ENCODE results near the gene ATP10A. TPM values are rescaled to one million over a fixed set of nuclear protein-coding genes. Genes with fewer than 3 reads are reported as not detected.

Gene ATP10A
- 16.5 and 29.7 TPM in 2 replicates for total RNA-seq

DNA sequence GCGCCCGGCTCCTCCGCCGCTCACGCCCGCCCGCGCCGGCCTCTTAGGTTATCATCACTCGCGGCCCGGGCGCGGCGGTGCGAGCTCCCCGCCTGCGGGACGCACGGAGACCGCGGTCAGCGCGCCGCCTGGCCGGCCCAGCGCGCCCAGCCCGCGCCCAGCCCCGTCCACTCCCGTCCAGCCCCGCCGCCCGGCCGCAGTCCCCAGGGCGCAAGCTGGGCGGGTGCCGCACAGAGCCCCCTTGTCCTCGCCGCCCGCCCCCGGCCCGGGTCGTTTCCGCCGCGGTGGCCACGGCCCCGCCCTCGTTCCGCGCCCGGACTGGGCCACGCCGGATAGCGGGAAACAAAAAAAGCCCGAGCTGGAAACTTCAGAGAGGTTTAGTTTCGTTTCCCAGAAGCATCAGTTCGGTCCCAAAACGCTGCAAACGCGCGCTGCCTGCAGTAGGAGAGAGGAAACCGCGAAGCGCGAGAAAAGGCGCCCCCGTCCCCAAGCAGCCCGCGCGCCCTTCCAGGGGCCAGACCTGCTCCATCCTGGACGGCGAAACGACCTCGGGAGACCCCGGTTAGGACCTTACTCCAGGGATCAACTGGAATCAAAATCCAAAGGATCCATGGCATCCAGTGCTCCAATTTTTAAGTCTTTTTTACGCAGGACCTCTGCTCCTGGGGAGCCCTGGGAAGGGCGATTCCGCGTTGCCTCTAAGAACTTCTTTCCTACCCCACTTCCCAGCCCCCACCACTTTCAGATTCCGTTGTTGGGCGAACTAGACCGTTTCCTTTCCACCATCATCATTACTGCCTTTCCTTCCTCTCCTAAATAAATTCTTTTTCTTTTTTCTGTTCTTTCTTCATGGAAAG lies at the start of gene ATP10A:
TSS of gene ATP10A (minus strand) at position 217 of the 857 bp plus-strand sequence. CDS start 231 bp downstream, outside the sequence.
- DNase-seq (ENCODE audit: low read depth), result no peak

- DNase-seq (ENCODE audit: low read depth), result no peak
Observed at GRCh38 chr15:25912035-25912434, 48.9 kb upstream of the ATP10A start.

GRCh38 chr15:25910832-25911231 lies 47.7 kb upstream of the ATP10A start:
- DNase-seq (ENCODE audit: low read depth), result no peak

GRCh38 chr15:25909806-25910205 lies 46.7 kb upstream of the ATP10A start:
- DNase-seq (ENCODE audit: low read depth), result no peak

DNA sequence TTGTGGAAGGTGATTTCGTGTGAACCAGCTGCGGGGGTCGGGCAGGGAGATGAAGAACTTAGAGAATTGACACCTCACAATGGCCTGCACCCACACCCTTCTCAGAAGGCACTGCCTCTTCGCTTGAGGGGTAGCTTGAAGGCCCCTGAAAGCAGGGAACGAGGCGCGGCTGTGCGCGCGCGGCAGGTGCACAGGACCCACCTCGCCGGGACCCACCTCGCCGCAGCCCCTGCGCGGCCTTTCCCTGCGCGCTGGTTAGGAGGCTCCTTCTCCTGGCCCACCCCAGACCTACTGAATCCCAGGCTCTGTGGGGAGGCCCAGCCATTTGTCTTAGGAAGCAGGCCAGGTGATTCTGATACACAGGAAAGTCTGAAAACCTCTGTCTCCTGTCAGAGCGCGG lies 46.2 kb upstream of the ATP10A start:
- no peak for DNase-seq (ENCODE audit: low read depth)

- peak; percentile 91 for DNase-seq (ENCODE audit: low read depth)
Observed at GRCh38 chr15:25905140-25905539, 42.0 kb upstream of the ATP10A start.

DNA sequence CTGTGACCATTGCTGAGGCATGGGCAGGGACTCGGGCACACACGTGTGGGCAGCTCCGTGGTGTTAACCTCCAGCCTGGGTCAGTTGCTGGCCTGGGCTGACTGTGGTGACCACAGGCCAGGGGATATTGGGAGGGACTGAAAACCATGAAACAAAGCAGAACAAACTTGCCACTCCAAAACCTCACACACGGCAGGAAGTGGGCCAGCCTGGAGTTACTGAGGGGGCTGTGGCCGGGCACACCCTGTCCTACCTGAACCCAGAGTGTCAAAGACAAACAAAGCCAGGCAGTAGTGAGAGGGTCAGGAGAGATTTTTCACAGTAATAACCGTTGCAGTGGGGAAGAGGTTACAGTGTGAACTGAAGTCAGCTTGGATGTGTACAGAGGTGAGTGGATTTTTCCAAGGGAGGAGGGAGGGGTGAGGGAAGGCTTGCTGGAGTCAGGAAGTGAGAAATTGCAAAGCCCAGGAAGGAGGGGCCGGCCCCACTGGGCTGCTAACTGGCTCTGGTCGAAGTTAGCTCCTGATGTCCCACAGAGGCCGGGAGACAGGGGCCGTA lies 40.0 kb upstream of the ATP10A start:
- peak; percentile 75 for DNase-seq (ENCODE audit: low read depth)

DNA sequence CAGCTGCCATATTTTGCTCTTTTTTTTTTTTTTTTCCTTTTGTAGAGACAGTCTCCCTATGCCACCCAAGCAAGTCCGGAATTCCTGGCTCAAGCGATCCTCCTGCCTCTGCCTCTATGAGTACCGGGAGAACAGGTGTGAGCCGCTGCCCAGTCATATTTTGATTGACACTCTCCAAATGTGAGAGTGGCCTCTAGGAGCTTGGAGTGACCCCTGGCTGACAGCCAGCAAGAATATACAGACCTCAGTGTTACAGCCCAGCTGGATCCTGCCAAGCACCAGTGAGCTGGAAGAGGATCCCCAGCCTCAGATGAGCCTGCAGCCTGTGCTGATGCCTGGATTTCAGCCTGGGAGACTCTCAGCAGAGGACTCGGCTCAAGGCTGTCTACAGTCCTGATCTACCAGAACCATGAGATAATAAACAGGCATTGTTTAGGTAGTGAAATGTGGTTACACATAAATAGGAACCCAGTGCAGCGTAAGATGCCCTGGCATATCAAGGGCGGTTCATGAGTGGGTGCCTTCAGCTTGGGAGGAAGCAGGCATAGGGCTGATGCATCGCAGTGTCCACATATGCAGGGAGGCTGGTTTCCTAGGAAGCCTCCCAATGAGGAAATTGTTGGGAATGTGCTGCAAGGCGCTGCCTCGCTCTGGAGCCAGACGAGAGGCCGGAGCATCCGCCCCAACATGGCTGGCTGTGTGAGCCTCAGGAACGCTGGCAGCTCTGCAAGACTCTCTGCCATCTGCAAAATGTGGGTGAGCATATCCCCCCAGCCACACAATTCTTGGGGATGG lies 38.9 kb upstream of the ATP10A start:
- DNase-seq (ENCODE audit: low read depth), result no peak

GRCh38 chr15:25900901-25901300 lies 37.8 kb upstream of the ATP10A start:
- DNase-seq (ENCODE audit: low read depth), result peak; percentile 85

GRCh38 chr15:25900431-25900830 lies 37.3 kb upstream of the ATP10A start:
- no peak for DNase-seq (ENCODE audit: low read depth)

GRCh38 chr15:25899870-25900269 lies 36.7 kb upstream of the ATP10A start:
- no peak for DNase-seq (ENCODE audit: low read depth)

- no peak for DNase-seq (ENCODE audit: low read depth)
Observed at GRCh38 chr15:25897658-25898057, 34.5 kb upstream of the ATP10A start.

DNA sequence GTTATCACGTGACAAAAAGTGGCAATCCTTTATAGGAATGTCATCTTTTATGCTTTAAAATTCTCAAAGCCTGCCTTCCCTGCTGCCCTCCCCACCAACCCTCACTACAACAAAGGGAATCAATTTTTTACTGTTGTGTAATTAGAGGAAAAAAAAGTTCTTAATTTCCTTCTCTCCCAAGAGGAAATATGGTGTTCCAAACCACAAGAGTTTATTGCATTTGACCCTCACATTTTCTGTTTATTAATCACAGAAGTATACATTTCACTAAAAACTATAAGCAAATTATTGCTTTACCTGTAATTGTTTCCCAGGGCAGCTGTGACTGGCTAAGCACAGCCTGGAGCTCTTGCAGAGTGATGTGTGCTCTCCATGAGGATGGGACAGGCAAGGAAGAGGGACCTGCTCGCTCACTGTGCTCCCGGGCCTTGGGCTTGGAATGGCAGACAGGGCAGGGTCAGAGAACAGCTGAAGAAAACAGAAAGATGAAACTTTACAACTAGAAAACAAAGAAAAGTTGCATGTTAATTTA lies 31.3 kb upstream of the ATP10A start:
- DNase-seq (ENCODE audit: low read depth), result no peak

GRCh38 chr15:25893596-25893995 lies 30.5 kb upstream of the ATP10A start:
- DNase-seq (ENCODE audit: low read depth), result no peak

GRCh38 chr15:25892126-25892525 lies 29.0 kb upstream of the ATP10A start:
- DNase-seq (ENCODE audit: low read depth), result peak; percentile 84

DNA sequence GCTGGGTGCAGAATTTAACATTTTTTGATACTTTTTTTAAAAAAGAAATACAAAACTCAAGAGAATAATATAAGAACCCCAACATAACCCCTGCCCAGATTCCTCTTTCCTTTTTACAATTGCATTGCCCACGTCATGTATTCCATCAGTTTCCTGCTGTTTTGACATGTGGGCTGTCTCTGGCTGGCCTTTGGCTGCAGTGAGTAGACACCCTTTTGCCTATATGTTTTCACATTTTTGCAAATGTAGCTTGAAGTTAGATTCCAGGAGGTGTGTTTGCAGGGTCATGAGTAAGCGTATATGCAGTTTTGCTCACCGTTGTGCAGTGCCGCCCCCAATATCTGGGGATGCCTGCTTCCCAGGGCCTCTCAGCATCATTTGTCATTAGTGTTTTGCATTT lies 28.0 kb upstream of the ATP10A start:
- no peak for DNase-seq (ENCODE audit: low read depth)

DNA sequence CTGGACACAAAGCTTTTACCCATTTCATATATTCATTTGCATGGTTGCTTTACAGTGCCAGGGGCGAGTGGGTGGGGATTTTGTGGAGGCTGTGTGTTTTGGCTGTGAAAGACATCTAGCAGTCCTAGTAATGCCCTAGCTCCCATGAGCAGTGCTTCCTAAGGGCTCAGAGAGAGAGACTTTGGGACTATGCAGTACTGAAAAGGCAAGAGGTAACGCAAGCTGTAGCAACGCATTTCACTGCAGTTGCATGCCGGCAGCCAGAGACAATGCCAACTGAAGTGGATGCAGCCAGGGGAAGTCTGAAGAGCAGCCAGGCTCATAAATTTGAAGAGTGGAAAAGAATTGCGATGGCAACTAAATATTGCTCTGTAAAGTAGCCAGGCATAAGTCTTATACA lies 27.4 kb upstream of the ATP10A start:
- no peak for DNase-seq (ENCODE audit: low read depth)

- no peak for DNase-seq (ENCODE audit: low read depth)
Observed at GRCh38 chr15:25887870-25888269, 24.7 kb upstream of the ATP10A start.

- DNase-seq (ENCODE audit: low read depth), result no peak
Observed at GRCh38 chr15:25886498-25887140, 23.5 kb upstream of the ATP10A start.

GRCh38 chr15:25884370-25884769 lies 21.2 kb upstream of the ATP10A start:
- no peak for DNase-seq (ENCODE audit: low read depth)

- peak; percentile 93 for DNase-seq (ENCODE audit: low read depth)
Observed at GRCh38 chr15:25883463-25884259, 20.5 kb upstream of the ATP10A start.

Data from renal cortical epithelial cell (primary cell).